Caco-2 (cell line): ENCODE measurements around the gene AKR1E2. TPM values are rescaled to one million over a fixed set of nuclear protein-coding genes. Genes with fewer than 3 reads are reported as not detected.

Source experiments
- BruUV-seq: library from RNA; stranded (reverse); fragments of 400-500 nt; replicated peaks from 2 replicates; lab custom pipeline; 2021; lab: Mats Ljungman, UMichigan
- CTCF ChIA-PET: fragments of 300-600 bp; sonication (Branson Sonifier 250); formaldehyde crosslinking; loops from one replicate; lab custom pipeline; 2022; ENCODE audit warnings: antibody characterized with exemption; lab: Charles Lee
- POLR2A ChIA-PET: fragments of 300-600 bp; sonication (Branson Sonifier 250); formaldehyde crosslinking; loops from one replicate; lab custom pipeline; 2022; ENCODE audit warnings: antibody characterized with exemption; lab: Charles Lee
- DNase-seq, 2 experiments: peaks; one replicate each; pipeline versions ENCODE4 v3.0.0 to v3.0.0-alpha.2; 2020 to 2022
- H3K27me3 ChIP-seq: replicated peaks from 2 replicates; pipeline ENCODE4 v1.6.0; 2011; ENCODE audit warnings: low read length; ENCODE audit not compliant: control insufficient read depth, insufficient read depth
- H3K36me3 ChIP-seq: 2 replicates; pipeline ENCODE4 v1.5.1; 2011; ENCODE audit warnings: low read length; ENCODE audit not compliant: control insufficient read depth, insufficient read depth
- H3K4me1 ChIP-seq: fragments of 250-450 bp; sonication (Bioruptor Pico); 2 replicates; pipeline ENCODE4 v1.5.1; 2020; ENCODE audit warnings: mild to moderate bottlenecking
- H3K4me3 ChIP-seq: 2 replicates; pipeline ENCODE4 v1.5.1; 2011; ENCODE audit warnings: low read depth, mild to moderate bottlenecking, control low read depth, low read length
- H3K9me3 ChIP-seq: fragments of 250-450 bp; sonication (Bioruptor Pico); 2 replicates; pipeline ENCODE4 v1.5.1; 2020; ENCODE audit warnings: mild to moderate bottlenecking, moderate library complexity
- H3K27ac Mint-ChIP-seq: one replicate; pipeline ENCODE4 v1.8.0; 2022; ENCODE audit warnings: mixed read lengths; ENCODE audit not compliant: unreplicated experiment
- H3K27me3 Mint-ChIP-seq: one replicate; pipeline ENCODE4 v1.8.0; 2022; ENCODE audit warnings: mixed read lengths; ENCODE audit not compliant: insufficient read depth, unreplicated experiment
- H3K36me3 Mint-ChIP-seq: one replicate; pipeline ENCODE4 v1.8.0; 2022; ENCODE audit warnings: mild to moderate bottlenecking, mixed read lengths; ENCODE audit not compliant: insufficient read depth, unreplicated experiment
- H3K4me1 Mint-ChIP-seq: one replicate; pipeline ENCODE4 v1.8.0; 2022; ENCODE audit warnings: low read depth, mixed read lengths; ENCODE audit not compliant: unreplicated experiment
- H3K4me3 Mint-ChIP-seq: one replicate; pipeline ENCODE4 v1.8.0; 2022; ENCODE audit warnings: mild to moderate bottlenecking, moderate library complexity, mixed read lengths; ENCODE audit not compliant: unreplicated experiment
- H3K9me3 Mint-ChIP-seq: one replicate; pipeline ENCODE4 v1.8.0; 2022; ENCODE audit warnings: mixed read lengths; ENCODE audit not compliant: unreplicated experiment
- CTCF ChIP-seq, 2 experiments: fragments of 200-600 bp in 1 of 2; IDR thresholded peaks; 1 replicate in 1 of 2; 2 replicates in 1 of 2; pipeline versions ENCODE4 v1.5.1 to v1.8.0; 2011 to 2022; ENCODE audit warnings: antibody characterized with exemption in 1 of 2, control low read depth in 1 of 2, inconsistent platforms in 1 of 2, low read depth in 1 of 2, low read length in 1 of 2, mild to moderate bottlenecking in 1 of 2, moderate library complexity in 1 of 2; ENCODE audit not compliant: insufficient read depth in 1 of 2, severe bottlenecking in 1 of 2, unreplicated experiment in 1 of 2
- intact Hi-C: fragments of 100-400 bp; cut with micrococcal nuclease; formaldehyde crosslinking; loops from one replicate; pipeline ENCODE4 v1.10.0; 2022; ENCODE audit not compliant: unreplicated experiment
- total RNA-seq: library from RNA; stranded (reverse); gene quantifications from 2 replicates; pipeline ENCODE4 v1.2.3, GENCODE V29; 2022

The AKR1E2 gene
- total RNA-seq, 1 experiment from 2014 or later: 68.3 TPM

GRCh38 chr10:4819067-4819466 lies 6.9 kb upstream of the AKR1E2 start:
- ChIA-PET POLR2A (no interaction called here), CTCF (no interaction called here)
- no peaks in the 10 kb centered on the region for H3K9me3 Mint-ChIP-seq
- H3K4me1 Mint-ChIP-seq: no peaks in the 10 kb centered on the region
- no TSS peak for BruUV-seq
- no peaks in the 10 kb centered on the region for H3K36me3 Mint-ChIP-seq
- H3K27me3 Mint-ChIP-seq: peaks cover 13% of the 10 kb centered on the region
- H3K36me3 ChIP-seq: no peaks in the 10 kb centered on the region
- H3K9me3 ChIP-seq: peaks cover 4% of the 10 kb centered on the region; the same call in 1 of the 2 replicates
- intact Hi-C loops: loop anchor here (5.0 kb wide), 1 partner anchor 563 kb away; no protein-coding TSS in a partner anchor
- peaks cover 9% of the 10 kb centered on the region; the same call in 1 of the 2 replicates for H3K4me1 ChIP-seq
- TF ChIP-seq CTCF (IDR thresholded peaks at IDR 0.05; ENCODE audit: insufficient read depth in 1 of 2, low read depth in 1 of 2, low read length in 1 of 2, severe bottlenecking in 1 of 2, unreplicated experiment in 1 of 2): no peak
- no peak overlapping the region for H3K27ac Mint-ChIP-seq
- no peak for DNase-seq
- no peak overlapping the region for H3K4me3 Mint-ChIP-seq
- no peak overlapping the region for H3K4me3 ChIP-seq
- H3K27me3 ChIP-seq: no peaks in the 10 kb centered on the region

GRCh38 chr10:4819707-4820106 lies 6.3 kb upstream of the AKR1E2 start:
- H3K27me3 Mint-ChIP-seq: peaks cover 13% of the 10 kb centered on the region
- BruUV-seq: no TSS peak
- H3K4me1 ChIP-seq: peaks cover 9% of the 10 kb centered on the region; the same call in 1 of the 2 replicates
- no peaks in the 10 kb centered on the region for H3K9me3 Mint-ChIP-seq
- H3K4me3 ChIP-seq: no peak overlapping the region
- H3K9me3 ChIP-seq: peaks cover 4% of the 10 kb centered on the region; the same call in 1 of the 2 replicates
- POLR2A ChIA-PET: no interaction called here
- intact Hi-C loops: loop anchor here (5.0 to 10.0 kb wide), 2 partner anchors 563 to 805 kb away; no protein-coding TSS in a partner anchor
- H3K27ac Mint-ChIP-seq: no peak overlapping the region
- H3K36me3 ChIP-seq: no peaks in the 10 kb centered on the region
- no peaks in the 10 kb centered on the region for H3K4me1 Mint-ChIP-seq
- H3K4me3 Mint-ChIP-seq: no peak overlapping the region
- no peak for TF ChIP-seq CTCF (IDR thresholded peaks at IDR 0.05; ENCODE audit: insufficient read depth in 1 of 2, low read depth in 1 of 2, low read length in 1 of 2, severe bottlenecking in 1 of 2, unreplicated experiment in 1 of 2)
- no peak for DNase-seq
- H3K36me3 Mint-ChIP-seq: no peaks in the 10 kb centered on the region
- CTCF ChIA-PET: no interaction called here
- no peaks in the 10 kb centered on the region for H3K27me3 ChIP-seq

GRCh38 chr10:4820804-4821401 lies 5.1 kb upstream of the AKR1E2 start:
- TF ChIP-seq CTCF (IDR thresholded peaks at IDR 0.05; ENCODE audit: insufficient read depth in 1 of 2, low read depth in 1 of 2, low read length in 1 of 2, severe bottlenecking in 1 of 2, unreplicated experiment in 1 of 2): no peak
- Histone ChIP-seq H3K4me1 (peaks cover 9% of the 10 kb centered on the region), H3K36me3 (no peaks in the 10 kb centered on the region), H3K4me3 (no peak overlapping the region), H3K27me3 (no peaks in the 10 kb centered on the region), H3K9me3 (peaks cover 4% of the 10 kb centered on the region; the same call in 1 of the 2 replicates)
- peaks cover 3% of the 10 kb centered on the region for H3K36me3 Mint-ChIP-seq
- ChIA-PET CTCF (no interaction called here), POLR2A (no interaction called here)
- intact Hi-C loops: loop anchor here (10.0 kb wide), 1 partner anchor 804 kb away; no protein-coding TSS in a partner anchor
- H3K27ac Mint-ChIP-seq: no peak overlapping the region
- BruUV-seq: no TSS peak
- peaks cover 13% of the 10 kb centered on the region for H3K27me3 Mint-ChIP-seq
- H3K4me1 Mint-ChIP-seq: no peaks in the 10 kb centered on the region
- no peak overlapping the region for H3K4me3 Mint-ChIP-seq
- H3K9me3 Mint-ChIP-seq: no peaks in the 10 kb centered on the region
- no peak for DNase-seq
